T-helper 2 cell treated with Interferon-gamma antibody and Interleukin-4, amounts not matched to agents 5 μg/mL and 100 μg/mL, for 36 hours (primary cell): ENCODE results near the gene AUH.

Source experiments
- DNase-seq: peaks from one replicate; pipeline ENCODE4 v3.0.0; 2021; ENCODE audit warnings: low spot score
- H3K27ac Mint-ChIP-seq: one replicate; pipeline ENCODE4 v1.8.0; 2021; ENCODE audit warnings: mild to moderate bottlenecking, mixed read lengths
- H3K27me3 Mint-ChIP-seq: one replicate; pipeline ENCODE4 v1.8.0; 2021; ENCODE audit warnings: low read depth, mixed read lengths
- H3K36me3 Mint-ChIP-seq: one replicate; pipeline ENCODE4 v1.8.0; 2021; ENCODE audit warnings: low read depth, mixed read lengths
- H3K4me1 Mint-ChIP-seq: one replicate; pipeline ENCODE4 v1.8.0; 2021; ENCODE audit warnings: low read depth, mixed read lengths
- H3K4me3 Mint-ChIP-seq: one replicate; pipeline ENCODE4 v1.8.0; 2022; ENCODE audit warnings: mild to moderate bottlenecking, moderate library complexity, mixed read lengths
- H3K9me3 Mint-ChIP-seq: one replicate; pipeline ENCODE4 v1.8.0; 2021; ENCODE audit warnings: mixed read lengths

Gene AUH

DNA sequence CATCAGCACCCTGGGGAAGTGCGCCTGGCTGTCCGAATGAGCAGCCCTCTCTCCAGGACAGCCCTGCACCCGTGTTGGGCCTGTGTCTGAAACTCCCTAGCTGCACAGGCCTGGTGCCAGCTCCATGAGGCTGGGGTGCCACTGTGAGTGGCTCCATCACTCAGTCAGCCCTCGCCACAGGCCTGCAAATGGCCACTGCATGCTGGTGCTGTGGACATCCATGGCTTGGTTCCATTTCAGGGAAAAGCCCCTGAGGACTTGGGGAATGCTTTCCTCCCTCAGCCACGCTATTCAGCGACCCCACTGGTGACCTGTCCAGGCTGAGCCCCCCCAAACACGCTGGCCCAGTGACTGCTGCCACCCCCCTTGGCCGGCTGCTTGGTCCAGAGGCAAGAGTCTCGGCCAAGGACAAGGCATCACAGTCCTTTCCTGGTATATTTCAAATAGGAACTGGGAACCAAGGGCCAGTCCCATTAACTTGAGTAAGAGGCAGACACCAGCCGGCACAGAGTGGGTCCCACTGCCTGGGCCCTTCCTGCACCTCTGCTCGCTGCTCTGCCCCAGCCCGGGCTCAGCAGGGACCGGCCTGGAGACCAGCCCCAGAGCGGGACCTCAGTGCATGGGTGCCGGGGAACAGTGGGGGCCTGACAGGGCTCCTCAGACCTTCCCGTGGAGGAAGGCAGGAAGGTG is 181.3 kb downstream of the AUH start:
- Mint-ChIP-seq H3K36me3 (peaks cover 2% of the 10 kb centered on the region), H3K4me1 (peaks cover 39% of the 10 kb centered on the region), H3K4me3 (no peak overlapping the region), H3K27ac (no peak overlapping the region), H3K27me3 (no peaks in the 10 kb centered on the region), H3K9me3 (peaks cover 3% of the 10 kb centered on the region)
- DNase-seq: no peak

DNA sequence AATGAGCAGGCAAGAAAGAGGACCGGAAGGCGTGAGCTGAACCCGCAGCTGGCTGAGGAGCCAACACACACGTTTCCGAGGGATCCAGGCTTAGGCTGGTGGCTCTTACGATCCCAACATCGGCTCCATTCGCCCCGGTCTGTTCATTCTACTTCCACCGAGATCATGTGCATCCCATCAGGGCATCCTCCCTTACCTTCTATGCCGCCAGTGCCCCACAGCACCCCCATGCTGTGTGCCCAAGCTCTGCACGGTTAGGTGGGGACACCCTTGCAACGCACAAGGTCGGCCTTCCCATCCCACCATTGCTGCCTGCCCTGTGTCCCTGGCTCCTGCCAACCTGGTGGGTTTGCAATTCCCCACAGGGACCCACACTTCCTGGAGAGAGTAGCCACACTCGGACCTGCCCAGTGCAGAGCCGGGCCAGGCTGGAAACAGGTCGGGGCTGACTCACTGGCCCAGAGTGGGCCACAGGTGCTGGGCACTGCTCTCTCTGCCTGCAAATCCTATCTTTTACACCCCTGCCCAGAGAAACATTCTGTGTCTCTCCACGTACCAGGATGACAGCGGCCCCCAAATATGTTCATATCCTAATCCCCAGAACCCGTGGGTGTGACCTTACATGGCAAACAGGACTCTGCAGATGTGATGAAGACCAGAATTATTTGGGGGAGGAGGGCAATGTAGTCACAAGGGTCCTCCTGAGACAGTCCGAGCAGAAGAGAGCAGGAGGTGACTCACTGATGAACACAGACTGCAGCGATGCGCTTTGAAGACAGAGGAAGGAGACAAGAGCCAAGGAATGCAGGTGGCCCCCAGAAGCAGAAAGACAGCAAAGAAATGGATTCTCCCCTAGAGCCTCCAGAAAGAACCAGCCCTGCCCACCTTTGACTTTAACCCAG is 182.2 kb downstream of the AUH start:
- peak; percentile 3 for DNase-seq
- Mint-ChIP-seq H3K36me3 (peaks cover 6% of the 10 kb centered on the region), H3K4me3 (no peak overlapping the region), H3K27me3 (no peaks in the 10 kb centered on the region), H3K4me1 (peaks cover 45% of the 10 kb centered on the region), H3K27ac (no peak overlapping the region), H3K9me3 (peaks cover 9% of the 10 kb centered on the region)

DNA sequence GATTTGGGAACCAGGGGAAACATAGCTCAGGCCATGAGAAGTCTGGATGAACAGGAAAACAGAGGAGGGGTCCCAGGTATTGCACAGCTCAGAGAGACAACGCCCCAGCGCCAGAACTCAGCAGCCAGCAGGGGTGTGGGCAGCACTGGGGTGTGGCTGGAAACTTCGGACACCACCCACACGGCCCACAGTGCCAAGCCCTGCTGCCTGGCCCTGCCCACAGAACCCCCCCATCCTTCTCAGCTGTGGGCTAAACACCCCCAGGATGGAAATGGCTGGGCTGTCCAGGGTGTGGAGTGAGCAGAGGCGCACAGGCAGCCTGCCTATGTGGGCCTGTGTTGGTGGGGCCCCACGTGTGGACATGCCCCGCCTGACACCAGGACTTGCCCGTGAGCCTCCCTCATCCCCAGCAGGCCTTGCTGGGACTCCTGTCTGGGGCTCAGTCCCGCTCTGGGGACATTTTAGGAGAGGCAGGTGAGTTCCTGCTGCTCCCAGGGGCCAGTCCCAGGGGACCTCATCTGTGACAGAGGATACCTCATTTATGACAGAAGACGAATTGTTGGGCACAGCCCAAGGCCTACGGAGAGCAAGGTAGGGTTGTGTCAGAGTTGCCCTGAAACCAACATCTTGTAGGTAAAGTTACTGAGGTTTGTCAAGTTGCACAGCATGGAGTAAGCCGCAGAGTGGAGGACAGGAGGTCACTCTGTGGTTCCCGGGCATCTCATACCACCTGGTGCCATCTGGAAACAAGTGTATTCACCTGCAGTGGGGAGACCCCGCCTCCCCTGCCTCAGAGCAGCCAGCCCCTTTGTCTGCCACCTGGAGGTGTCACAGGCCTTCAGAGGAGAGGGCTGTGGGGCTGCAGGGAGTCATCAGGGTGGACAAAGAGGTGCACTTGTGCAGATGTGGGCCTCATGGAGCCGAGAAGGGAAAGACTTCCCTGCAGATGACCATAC is 183.2 kb downstream of the AUH start:
- H3K9me3 Mint-ChIP-seq: peaks cover 9% of the 10 kb centered on the region
- peaks cover 49% of the 10 kb centered on the region for H3K4me1 Mint-ChIP-seq
- peak overlapping the region; percentile 92 for H3K27ac Mint-ChIP-seq
- peak overlapping the region; percentile 75 for H3K4me3 Mint-ChIP-seq
- peaks cover 8% of the 10 kb centered on the region for H3K36me3 Mint-ChIP-seq
- no peaks in the 10 kb centered on the region for H3K27me3 Mint-ChIP-seq
- peak; percentile 6 for DNase-seq

DNA sequence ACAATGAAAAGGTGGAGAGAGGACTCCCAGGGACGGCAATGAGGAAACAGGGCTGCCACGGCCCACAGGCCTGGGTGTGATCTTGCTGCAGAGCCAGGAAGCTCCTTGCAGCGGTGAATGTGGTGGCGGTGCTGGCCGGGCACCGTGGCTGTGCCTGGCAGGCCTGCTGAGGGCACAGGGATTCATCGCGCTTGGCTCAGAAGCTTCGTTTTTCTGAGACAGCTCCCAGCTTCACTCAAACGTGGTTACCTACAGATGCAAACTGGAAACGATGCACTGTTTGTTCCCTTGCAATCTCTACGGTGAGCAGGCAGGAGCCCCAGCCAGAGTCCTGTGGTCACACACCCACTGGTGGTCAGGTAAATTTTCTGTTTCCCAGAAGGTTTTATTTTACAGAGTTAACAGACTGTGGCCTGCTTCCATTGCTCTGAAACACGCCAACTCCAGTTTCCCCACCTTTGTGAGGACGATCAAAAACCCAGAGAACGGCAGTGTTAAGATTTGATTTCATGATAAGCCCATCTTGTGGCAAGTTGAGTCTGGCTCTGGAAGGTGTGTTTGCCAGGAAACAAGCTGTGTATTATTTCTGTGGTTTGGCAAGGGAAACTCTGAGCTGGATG is 183.9 kb downstream of the AUH start:
- peaks cover 9% of the 10 kb centered on the region for H3K36me3 Mint-ChIP-seq
- H3K4me1 Mint-ChIP-seq: peaks cover 51% of the 10 kb centered on the region
- peak overlapping the region; percentile 75 for H3K4me3 Mint-ChIP-seq
- H3K27ac Mint-ChIP-seq: peak overlapping the region; percentile 92
- no peaks in the 10 kb centered on the region for H3K27me3 Mint-ChIP-seq
- peaks cover 15% of the 10 kb centered on the region for H3K9me3 Mint-ChIP-seq
- peak; percentile 80 for DNase-seq

DNA sequence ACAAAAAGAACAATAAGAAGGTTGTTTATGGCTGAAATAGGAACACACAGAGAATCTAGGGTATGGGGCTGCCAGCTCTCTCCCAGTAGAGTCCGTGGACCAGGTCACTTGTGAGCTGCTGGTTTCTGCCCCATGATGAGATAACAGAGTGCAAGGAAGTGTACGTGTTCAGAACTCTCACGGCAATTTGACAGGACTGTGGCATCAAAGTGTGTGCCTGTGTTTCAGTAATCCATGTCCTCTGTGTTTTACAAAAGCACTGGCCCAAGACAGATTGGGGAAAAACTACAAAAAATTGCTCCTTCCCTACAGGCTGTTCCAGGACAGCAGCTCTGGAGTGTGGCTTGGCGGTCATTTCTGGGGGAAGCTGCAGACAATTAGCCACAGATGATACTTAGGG is 184.6 kb downstream of the AUH start:
- Mint-ChIP-seq H3K36me3 (peaks cover 15% of the 10 kb centered on the region), H3K9me3 (peaks cover 22% of the 10 kb centered on the region), H3K4me3 (peak overlapping the region; percentile 75), H3K4me1 (peaks cover 51% of the 10 kb centered on the region), H3K27me3 (no peaks in the 10 kb centered on the region), H3K27ac (peak overlapping the region; percentile 92)
- no peak for DNase-seq

DNA sequence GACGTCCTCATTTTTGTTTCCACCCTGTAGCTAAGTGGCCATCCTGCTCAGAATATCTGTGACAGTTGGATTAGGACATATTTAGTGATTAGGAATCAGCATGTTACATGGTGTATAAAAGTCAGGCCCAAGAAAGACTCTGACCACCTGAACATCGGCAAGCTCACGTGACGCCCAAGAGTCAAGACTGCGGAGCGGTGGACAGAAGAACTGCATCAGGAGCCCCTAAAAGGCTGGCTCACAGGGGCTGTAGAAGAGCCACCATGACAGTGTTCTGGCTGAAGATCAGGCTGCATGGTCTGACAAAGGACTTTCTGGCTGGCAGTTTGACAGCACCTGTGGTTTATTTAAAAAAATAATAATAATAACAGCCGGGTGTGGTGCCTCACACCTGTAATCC is 185.3 kb downstream of the AUH start:
- H3K9me3 Mint-ChIP-seq: peaks cover 28% of the 10 kb centered on the region
- H3K27me3 Mint-ChIP-seq: no peaks in the 10 kb centered on the region
- peak overlapping the region; percentile 9 for H3K27ac Mint-ChIP-seq
- no peak for DNase-seq
- H3K36me3 Mint-ChIP-seq: peaks cover 22% of the 10 kb centered on the region
- H3K4me3 Mint-ChIP-seq: no peak overlapping the region
- peaks cover 53% of the 10 kb centered on the region for H3K4me1 Mint-ChIP-seq

DNA sequence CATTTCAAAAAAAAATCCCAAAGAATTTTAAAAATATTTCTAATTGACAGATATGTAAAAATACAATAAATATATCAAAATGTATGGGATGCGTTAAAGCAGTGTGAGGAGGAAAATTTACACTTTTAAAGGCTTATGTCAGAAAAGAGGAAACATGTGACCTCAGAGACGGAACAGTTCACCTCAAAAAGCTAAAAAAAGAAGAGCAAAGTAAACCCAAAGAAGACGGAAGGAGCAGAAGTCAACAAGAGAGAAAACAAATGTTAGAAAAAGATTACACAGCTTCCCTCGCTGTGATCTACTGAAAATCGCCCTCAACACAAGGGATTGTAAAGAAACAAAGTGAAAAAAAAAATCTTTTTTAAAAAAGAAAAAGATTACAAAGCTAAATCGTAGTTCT is 186.9 kb downstream of the AUH start:
- Mint-ChIP-seq H3K27me3 (no peaks in the 10 kb centered on the region), H3K36me3 (peaks cover 36% of the 10 kb centered on the region), H3K4me1 (peaks cover 53% of the 10 kb centered on the region), H3K27ac (peak overlapping the region; percentile 83), H3K4me3 (peak overlapping the region; percentile 54), H3K9me3 (peaks cover 40% of the 10 kb centered on the region)
- DNase-seq: no peak

DNA sequence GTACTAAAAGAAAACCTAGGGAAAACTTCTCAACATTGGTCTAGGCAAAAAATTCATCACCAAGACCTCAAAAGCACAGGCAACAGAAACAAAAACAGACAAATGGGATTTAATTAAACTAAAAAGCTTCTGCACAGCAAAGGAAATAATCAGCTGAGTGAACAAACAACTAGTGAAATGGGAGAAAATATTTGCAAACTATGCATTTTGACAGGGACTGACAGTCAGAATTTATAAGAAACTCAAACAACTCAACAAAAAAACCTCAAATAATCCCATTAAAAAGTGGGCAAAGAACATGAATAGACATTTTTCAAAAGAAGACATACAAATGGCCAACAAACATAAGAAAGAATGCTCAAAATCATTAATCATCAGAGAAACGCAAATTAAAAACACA is 189.4 kb downstream of the AUH start:
- Mint-ChIP-seq H3K9me3 (peaks cover 40% of the 10 kb centered on the region), H3K4me1 (peaks cover 39% of the 10 kb centered on the region), H3K4me3 (no peak overlapping the region), H3K27me3 (no peaks in the 10 kb centered on the region), H3K27ac (no peak overlapping the region), H3K36me3 (peaks cover 40% of the 10 kb centered on the region)
- DNase-seq: no peak

DNA sequence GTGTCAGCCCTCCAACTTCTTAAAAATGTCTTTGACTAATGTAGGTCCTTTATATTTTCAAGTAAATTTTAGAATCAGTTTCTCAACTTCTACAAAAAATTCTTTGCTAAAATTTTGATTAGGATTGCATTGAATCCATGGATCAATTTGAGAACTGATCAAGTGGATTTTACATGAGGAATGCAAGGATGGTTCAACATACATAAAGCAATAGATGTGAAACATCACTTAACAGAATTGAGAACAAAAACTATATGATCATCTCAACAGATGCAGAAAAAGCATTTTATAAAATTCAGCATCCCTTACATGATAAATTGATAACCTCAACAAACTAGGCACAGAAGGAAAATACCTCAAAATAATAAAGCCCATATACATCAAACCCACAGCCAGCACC is 190.8 kb downstream of the AUH start:
- no peak overlapping the region for H3K27ac Mint-ChIP-seq
- H3K4me3 Mint-ChIP-seq: no peak overlapping the region
- no peak for DNase-seq
- H3K27me3 Mint-ChIP-seq: no peaks in the 10 kb centered on the region
- H3K36me3 Mint-ChIP-seq: peaks cover 44% of the 10 kb centered on the region
- H3K4me1 Mint-ChIP-seq: peaks cover 37% of the 10 kb centered on the region
- peaks cover 40% of the 10 kb centered on the region for H3K9me3 Mint-ChIP-seq

DNA sequence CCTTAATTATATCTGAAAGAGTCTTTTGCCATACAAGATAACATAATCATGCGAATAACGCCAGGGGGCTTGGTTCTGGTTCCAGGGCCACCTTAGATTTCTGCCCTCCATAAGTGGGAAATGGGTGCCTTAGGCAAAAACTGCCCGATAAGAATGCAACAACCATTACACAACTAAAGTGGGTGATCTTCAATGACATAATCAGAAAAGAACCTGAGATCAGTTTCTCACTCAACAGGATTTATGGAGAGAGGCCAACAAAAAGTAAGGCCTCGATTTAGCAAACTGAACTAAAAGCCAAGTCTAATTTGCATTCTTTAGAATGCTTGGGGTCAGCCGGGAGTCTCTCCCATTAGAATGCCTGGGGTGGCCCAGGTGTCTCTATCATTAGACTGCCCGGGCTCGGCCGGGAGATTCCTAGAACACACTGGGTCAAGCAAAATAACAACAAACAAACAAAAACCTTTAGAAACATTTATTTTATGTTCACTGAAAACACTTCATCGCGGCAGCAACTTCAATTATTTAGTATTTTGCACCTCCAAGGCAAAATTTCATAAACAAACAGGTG is 194.8 kb downstream of the AUH start:
- no peak overlapping the region for H3K4me3 Mint-ChIP-seq
- H3K9me3 Mint-ChIP-seq: peaks cover 16% of the 10 kb centered on the region
- peaks cover 32% of the 10 kb centered on the region for H3K36me3 Mint-ChIP-seq
- peak overlapping the region; percentile 50 for H3K27ac Mint-ChIP-seq
- peaks cover 52% of the 10 kb centered on the region for H3K4me1 Mint-ChIP-seq
- DNase-seq: no peak
- H3K27me3 Mint-ChIP-seq: no peaks in the 10 kb centered on the region

DNA sequence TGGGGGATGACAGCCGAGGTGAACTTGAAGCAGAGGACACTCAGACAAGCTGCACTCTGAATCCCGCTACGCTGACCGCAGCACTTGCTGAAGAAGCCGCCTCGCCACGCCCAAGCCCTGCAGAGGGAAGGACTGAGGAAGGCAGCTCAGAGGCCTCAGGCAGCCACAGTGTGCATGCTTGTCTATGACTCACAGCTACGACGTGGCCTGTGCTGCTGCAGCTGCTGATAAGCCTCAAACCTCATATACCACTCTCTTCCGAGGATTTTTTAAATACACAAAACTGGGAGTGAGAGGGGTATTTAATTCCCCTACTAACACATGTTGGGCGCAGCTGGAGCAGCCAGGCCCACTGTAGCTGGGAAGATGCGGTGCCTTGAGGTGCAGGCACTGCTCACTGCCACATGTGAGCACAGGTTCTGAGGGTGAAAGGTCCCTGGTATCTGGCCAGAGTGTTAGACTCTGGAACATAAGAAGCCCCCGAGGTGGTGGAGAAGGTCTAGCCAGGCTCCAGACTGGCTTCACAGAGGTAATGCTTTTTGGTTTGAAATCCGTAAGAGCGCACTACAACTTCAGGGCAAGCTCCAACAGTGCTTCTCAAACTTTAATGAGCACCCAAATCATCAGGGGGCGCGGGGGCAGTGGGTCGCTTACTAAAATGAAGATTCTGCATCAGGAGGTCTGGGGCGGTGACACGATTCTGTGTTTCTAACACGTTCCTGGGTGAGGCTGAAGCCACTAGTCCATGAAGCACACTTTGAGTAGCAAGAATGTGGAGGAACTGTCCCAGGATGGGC is 196.8 kb downstream of the AUH start:
- Mint-ChIP-seq H3K27ac (peak overlapping the region; percentile 94), H3K36me3 (peaks cover 18% of the 10 kb centered on the region), H3K27me3 (no peaks in the 10 kb centered on the region), H3K4me1 (peaks cover 58% of the 10 kb centered on the region), H3K4me3 (peak overlapping the region; percentile 85), H3K9me3 (no peaks in the 10 kb centered on the region)
- peak; percentile 90 for DNase-seq
